NB4 (cell line): ENCODE measurements around the gene AMBRA1.

ENCODE experiments used
- DNase-seq: peaks from one replicate; pipeline ENCODE4 v3.0.0; 2010; ENCODE audit warnings: low read depth
- H3K4me3 ChIP-seq: one replicate; pipeline ENCODE4 v1.5.1; 2011; ENCODE audit warnings: mild to moderate bottlenecking, low read depth, low read length, moderate library complexity
- CTCF ChIP-seq: IDR thresholded peaks from one replicate; pipeline ENCODE4 v1.5.1; 2012; ENCODE audit warnings: low read depth, low read length
- MAX ChIP-seq: IDR thresholded peaks from 2 replicates; pipeline ENCODE4 v1.6.1; 2011; ENCODE audit warnings: low read depth, low read length
- MYC ChIP-seq: IDR thresholded peaks from 2 replicates; pipeline ENCODE4 v1.6.1; 2011; ENCODE audit warnings: low read depth, low read length
- POLR2A ChIP-seq: IDR thresholded peaks from 2 replicates; pipeline ENCODE4 v1.6.1; 2011; ENCODE audit warnings: mild to moderate bottlenecking; ENCODE audit not compliant: insufficient read length; ENCODE audit errors: extremely low read depth

The AMBRA1 gene

GRCh38 chr11:46422588-46422987, 171.2 kb downstream of the AMBRA1 start:
- no peak for TF ChIP-seq MYC
- no peak for TF ChIP-seq POLR2A
- no peak for TF ChIP-seq CTCF
- no peak for TF ChIP-seq MAX

GRCh38 chr11:46421257-46421880, 172.5 kb downstream of the AMBRA1 start:
- no peak for TF ChIP-seq MYC
- no peak for TF ChIP-seq CTCF
- TF ChIP-seq POLR2A: no peak
- TF ChIP-seq MAX: no peak
- no peak overlapping the region for H3K4me3 ChIP-seq
- no peak for DNase-seq

More at GRCh38 chr11:46422588-46422987, 171.2 kb downstream of the AMBRA1 start:
- no peak for DNase-seq
- no peak overlapping the region for H3K4me3 ChIP-seq

GRCh38 chr11:46420513-46420912, 173.3 kb downstream of the AMBRA1 start:
- H3K4me3 ChIP-seq: no peak overlapping the region
- DNase-seq: no peak
- TF ChIP-seq CTCF (no peak), MYC (no peak), MAX (no peak), POLR2A (no peak)

GRCh38 chr11:46418751-46419150, 175.1 kb downstream of the AMBRA1 start:
- TF ChIP-seq CTCF (no peak), MYC (no peak)
- no peak overlapping the region for H3K4me3 ChIP-seq
- DNase-seq: no peak

- no peak for DNase-seq
- no peak for TF ChIP-seq MYC
- no peak for TF ChIP-seq CTCF
- TF ChIP-seq POLR2A: no peak
- TF ChIP-seq MAX: no peak
These were observed 176.1 kb downstream of the AMBRA1 start for GRCh38 chr11:46417711-46418110.

GRCh38 chr11:46414879-46415278, 178.9 kb downstream of the AMBRA1 start:
- no peak for DNase-seq
- H3K4me3 ChIP-seq: no peak overlapping the region

More at GRCh38 chr11:46417711-46418110, 176.1 kb downstream of the AMBRA1 start:
- H3K4me3 ChIP-seq: no peak overlapping the region

More at GRCh38 chr11:46414879-46415278, 178.9 kb downstream of the AMBRA1 start:
- TF ChIP-seq POLR2A: no peak
